ENCODE results near the gene MIR17HG. TPM values are rescaled to one million over a fixed set of nuclear protein-coding genes. Genes with fewer than 3 reads are reported as not detected.

Gene MIR17HG
- total RNA-seq, 3 donors from 2014 or later (not counting 1 experiment from before 2014, with no cell fraction given): 2.2 to 8.1 (median 6.1) TPM

DNA sequence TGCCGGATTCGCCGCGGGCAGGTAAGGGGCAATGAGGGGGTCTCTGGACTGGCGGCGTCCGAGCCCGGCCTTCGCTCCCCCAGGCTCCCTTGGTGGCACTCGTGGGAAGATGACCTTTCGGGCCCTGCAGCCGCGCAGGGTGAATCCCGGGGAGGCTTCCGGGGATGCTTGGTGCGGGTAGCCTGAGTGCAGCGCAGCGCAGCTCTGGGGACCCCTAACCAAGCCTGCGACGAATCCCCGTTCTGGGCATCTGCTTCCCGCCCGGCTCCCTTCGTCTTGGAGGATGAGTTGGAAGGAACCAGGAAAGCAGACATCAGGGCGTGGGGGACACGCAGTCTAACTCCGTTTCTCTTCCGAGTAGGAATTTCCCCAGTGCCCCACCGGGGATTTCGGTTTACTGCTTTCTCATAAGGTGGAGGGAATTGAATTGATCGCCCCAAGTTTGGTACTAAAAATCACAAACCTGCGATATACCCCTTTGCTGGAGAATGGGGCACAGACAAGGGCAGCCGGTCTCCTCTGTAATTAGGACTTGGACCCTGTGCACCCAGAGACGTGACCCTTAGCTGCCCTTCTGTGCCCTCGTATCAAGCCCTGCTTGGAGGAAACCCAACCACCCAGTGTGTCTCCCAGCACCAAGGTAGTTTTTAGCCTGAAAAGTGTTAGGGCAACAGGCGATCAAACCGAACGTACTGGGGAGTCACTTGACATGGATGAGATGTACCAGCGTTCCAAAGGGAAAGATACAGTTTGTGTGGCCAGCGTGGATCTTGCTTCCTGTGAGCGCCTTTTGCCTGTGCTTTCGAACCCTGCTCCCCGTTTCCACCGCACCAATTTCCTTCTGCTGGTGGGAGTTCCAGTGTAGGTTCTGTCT, 51.9 kb downstream of the MIR17HG start:
- Mint-ChIP-seq H3K4me1 (peaks cover 7 to 18% of the 10 kb centered on the region in 2 donors), H3K9me3 (no peaks in the 10 kb centered on the region), H3K4me3 (peak overlapping the region; percentile 86), H3K36me3 (no peaks in the 10 kb centered on the region), H3K27me3 (ENCODE audit: low read depth in 2 of 2) (peaks cover 8 to 38% of the 10 kb centered on the region in 2 donors), H3K27ac (no peak overlapping the region)
- H3K27me3 ChIP-seq (ENCODE audit: control insufficient read depth, insufficient read depth, low read length): peaks cover 26% of the 10 kb centered on the region
- H3K4me3 ChIP-seq (ENCODE audit: low read length): peak overlapping the region; percentile 45
- 22% methylated on average over 44 of the region's 44 CpGs for WGBS (ENCODE audit: insufficient coverage)
- peaks cover 14% of the 10 kb centered on the region for H3K4me1 ChIP-seq (ENCODE audit: control insufficient read depth, insufficient read depth, low read length)
- DNase-seq (peak in 1 of 2 donors; percentile 43), ATAC-seq (no peak)
- H3K36me3 ChIP-seq (ENCODE audit: control insufficient read depth, insufficient read depth, low read length): no peaks in the 10 kb centered on the region
- H3K9me3 ChIP-seq (ENCODE audit: control insufficient read depth, insufficient read depth, low read length): no peaks in the 10 kb centered on the region
- H3K27ac ChIP-seq (ENCODE audit: low read length): no peak overlapping the region
- intact Hi-C loops (cut with micrococcal nuclease): no loop called here
- TF ChIP-seq, protein P1, sequence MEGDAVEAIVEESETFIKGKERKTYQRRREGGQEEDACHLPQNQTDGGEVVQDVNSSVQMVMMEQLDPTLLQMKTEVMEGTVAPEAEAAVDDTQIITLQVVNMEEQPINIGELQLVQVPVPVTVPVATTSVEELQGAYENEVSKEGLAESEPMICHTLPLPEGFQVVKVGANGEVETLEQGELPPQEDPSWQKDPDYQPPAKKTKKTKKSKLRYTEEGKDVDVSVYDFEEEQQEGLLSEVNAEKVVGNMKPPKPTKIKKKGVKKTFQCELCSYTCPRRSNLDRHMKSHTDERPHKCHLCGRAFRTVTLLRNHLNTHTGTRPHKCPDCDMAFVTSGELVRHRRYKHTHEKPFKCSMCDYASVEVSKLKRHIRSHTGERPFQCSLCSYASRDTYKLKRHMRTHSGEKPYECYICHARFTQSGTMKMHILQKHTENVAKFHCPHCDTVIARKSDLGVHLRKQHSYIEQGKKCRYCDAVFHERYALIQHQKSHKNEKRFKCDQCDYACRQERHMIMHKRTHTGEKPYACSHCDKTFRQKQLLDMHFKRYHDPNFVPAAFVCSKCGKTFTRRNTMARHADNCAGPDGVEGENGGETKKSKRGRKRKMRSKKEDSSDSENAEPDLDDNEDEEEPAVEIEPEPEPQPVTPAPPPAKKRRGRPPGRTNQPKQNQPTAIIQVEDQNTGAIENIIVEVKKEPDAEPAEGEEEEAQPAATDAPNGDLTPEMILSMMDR (IDR thresholded peaks at IDR 0.05): no peak

DNA sequence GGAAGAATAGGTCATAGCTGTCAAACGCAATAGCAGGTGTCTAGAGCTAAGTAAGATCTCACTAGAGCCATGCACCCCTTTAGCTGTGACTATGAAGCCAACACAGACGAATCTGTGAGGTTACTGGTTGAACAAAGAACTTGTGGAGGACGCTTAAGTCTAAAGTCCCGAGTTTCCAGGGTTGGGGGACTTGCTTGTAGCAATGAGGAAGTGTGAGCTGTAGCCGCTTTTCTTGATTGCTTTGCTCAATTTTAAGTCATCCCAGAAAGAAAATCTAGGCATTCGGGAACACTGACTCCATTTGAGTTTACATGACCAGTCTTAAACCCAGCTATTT, 52.5 kb downstream of the MIR17HG start:
- TF ChIP-seq, protein P1 (IDR thresholded peaks at IDR 0.05): no peak
- Histone ChIP-seq H3K27ac (ENCODE audit: low read length) (no peak overlapping the region), H3K27me3 (ENCODE audit: control insufficient read depth, insufficient read depth, low read length) (peaks cover 20% of the 10 kb centered on the region), H3K36me3 (ENCODE audit: control insufficient read depth, insufficient read depth, low read length) (no peaks in the 10 kb centered on the region), H3K4me1 (ENCODE audit: control insufficient read depth, insufficient read depth, low read length) (peaks cover 14% of the 10 kb centered on the region), H3K4me3 (ENCODE audit: low read length) (no peak overlapping the region), H3K9me3 (ENCODE audit: control insufficient read depth, insufficient read depth, low read length) (no peaks in the 10 kb centered on the region)
- Mint-ChIP-seq H3K27ac (no peak overlapping the region), H3K4me1 (peaks cover 7 to 18% of the 10 kb centered on the region in 2 donors), H3K9me3 (no peaks in the 10 kb centered on the region), H3K4me3 (peak overlapping the region; percentile 68), H3K27me3 (ENCODE audit: low read depth in 2 of 2) (peaks cover 2 to 32% of the 10 kb centered on the region in 2 donors), H3K36me3 (no peaks in the 10 kb centered on the region)
- WGBS (ENCODE audit: insufficient coverage): 44% methylated on average over 6 of the region's 6 CpGs
- DNase-seq (peak in 1 of 2 donors; percentile 22), ATAC-seq (no peak)
- intact Hi-C loops (cut with micrococcal nuclease): no loop called here

DNA sequence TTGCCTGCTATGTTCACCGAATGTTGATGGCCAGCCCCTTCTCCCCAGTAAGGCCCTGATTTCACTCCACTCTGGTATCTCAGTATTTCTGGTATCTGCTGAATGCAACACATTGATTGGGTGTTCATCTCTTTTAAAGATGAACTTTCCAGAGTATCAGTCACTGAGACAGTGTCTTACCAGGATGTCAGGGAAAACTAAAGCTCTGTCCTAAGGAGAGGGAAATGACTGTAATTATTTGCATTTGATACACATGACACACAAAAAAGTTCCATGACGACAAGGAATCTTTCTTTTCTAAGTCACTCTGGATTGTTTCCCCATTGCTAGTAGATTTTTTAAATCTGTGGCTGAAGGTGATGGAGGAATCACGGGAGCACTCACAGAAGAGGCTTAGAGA, 53.2 kb downstream of the MIR17HG start:
- peaks cover 0 to 25% of the 10 kb centered on the region in 2 donors for H3K27me3 Mint-ChIP-seq (ENCODE audit: low read depth in 2 of 2)

More for the DNA sequence above, 53.2 kb downstream of the MIR17HG start:
- Histone ChIP-seq H3K36me3 (ENCODE audit: control insufficient read depth, insufficient read depth, low read length) (no peaks in the 10 kb centered on the region), H3K27me3 (ENCODE audit: control insufficient read depth, insufficient read depth, low read length) (peaks cover 16% of the 10 kb centered on the region), H3K4me3 (ENCODE audit: low read length) (no peak overlapping the region), H3K9me3 (ENCODE audit: control insufficient read depth, insufficient read depth, low read length) (no peaks in the 10 kb centered on the region), H3K4me1 (ENCODE audit: control insufficient read depth, insufficient read depth, low read length) (peaks cover 14% of the 10 kb centered on the region), H3K27ac (ENCODE audit: low read length) (no peak overlapping the region)
- ATAC-seq (no peak), DNase-seq (no peak)
- WGBS (ENCODE audit: insufficient coverage): 100% methylated on average over 1 of the region's 3 CpGs
- TF ChIP-seq, protein P1 (IDR thresholded peaks at IDR 0.05): no peak
- H3K36me3 Mint-ChIP-seq: no peaks in the 10 kb centered on the region
- no peaks in the 10 kb centered on the region for H3K9me3 Mint-ChIP-seq
- peaks cover 7 to 18% of the 10 kb centered on the region in 2 donors for H3K4me1 Mint-ChIP-seq
- intact Hi-C loops (cut with micrococcal nuclease): no loop called here
- H3K4me3 Mint-ChIP-seq: no peak overlapping the region
- no peak overlapping the region for H3K27ac Mint-ChIP-seq

Data from natural killer cell (primary cell).